HG03159 (cell line): ENCODE results near the gene NFE2L1.
"Not testable (repeated sequence)": the region's sequence is repeated elsewhere in the genome, so short reads cannot be mapped to it uniquely, and the experiment has no call there.

Source experiments
- ATAC-seq: cut with Tn5 transposase; IDR thresholded peaks from one replicate; pipeline ENCODE4 v1.9.1; 2021; ENCODE audit warnings: mild to moderate bottlenecking, moderate library complexity; ENCODE audit not compliant: unreplicated experiment

NFE2L1 gene

DNA sequence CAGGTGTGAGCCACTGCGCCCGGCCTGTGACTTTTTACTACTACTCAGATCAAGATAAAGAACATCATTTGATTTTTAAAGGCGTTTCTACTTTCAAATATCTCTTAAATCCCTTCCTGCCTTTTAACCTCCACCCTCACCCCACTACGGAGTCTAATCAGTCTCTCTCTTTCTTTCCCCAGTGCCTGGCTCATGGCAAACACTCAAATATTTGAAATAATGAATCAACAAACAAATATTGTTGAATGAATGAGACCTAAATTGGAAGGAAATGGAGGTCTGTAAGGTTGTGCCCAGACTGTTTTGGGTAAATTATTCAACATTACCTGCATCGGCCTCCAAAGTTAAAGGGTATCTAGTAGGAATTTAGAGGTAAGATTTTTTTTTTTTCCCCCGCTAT lies 25.3 kb upstream of the NFE2L1 start:
- ATAC-seq: no peak

DNA sequence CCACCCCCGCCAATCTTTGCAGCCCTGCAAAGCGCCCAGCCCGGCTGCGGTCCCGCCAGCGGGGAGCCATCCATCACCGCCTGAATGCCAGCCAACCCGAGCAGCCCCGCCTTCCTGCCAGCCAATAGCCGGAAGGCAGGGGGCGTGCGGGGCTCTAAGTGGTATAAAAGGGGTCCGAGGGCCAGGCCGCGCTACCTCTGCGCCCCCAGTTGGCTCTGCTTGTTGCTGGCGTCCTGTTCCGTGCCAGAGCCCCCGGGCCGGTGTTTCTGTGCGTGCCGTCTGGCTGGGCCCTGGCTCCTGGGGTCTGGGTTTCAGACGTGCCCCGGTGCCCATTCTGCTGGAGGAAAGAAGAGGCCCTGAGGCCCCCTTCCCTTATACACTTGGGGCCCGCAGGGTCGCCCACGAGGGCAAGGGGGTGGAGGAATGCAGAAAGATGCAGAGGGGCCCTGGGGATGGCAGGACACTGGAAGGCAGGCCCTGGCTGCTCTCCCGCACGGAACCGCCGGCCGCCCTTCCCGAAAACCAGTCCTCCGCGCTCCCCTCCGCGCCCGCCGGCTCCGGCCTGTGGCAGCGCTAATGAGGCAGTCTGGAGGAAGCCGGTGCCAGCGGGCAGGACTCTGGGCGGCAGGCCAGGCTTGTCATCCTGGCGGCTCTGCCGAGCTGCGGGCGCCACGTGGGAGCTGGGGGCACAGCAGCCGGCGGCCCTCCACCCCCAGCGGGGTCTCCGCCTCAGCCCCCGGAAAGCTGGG lies 24.6 kb upstream of the NFE2L1 start:
- no peak for ATAC-seq

DNA sequence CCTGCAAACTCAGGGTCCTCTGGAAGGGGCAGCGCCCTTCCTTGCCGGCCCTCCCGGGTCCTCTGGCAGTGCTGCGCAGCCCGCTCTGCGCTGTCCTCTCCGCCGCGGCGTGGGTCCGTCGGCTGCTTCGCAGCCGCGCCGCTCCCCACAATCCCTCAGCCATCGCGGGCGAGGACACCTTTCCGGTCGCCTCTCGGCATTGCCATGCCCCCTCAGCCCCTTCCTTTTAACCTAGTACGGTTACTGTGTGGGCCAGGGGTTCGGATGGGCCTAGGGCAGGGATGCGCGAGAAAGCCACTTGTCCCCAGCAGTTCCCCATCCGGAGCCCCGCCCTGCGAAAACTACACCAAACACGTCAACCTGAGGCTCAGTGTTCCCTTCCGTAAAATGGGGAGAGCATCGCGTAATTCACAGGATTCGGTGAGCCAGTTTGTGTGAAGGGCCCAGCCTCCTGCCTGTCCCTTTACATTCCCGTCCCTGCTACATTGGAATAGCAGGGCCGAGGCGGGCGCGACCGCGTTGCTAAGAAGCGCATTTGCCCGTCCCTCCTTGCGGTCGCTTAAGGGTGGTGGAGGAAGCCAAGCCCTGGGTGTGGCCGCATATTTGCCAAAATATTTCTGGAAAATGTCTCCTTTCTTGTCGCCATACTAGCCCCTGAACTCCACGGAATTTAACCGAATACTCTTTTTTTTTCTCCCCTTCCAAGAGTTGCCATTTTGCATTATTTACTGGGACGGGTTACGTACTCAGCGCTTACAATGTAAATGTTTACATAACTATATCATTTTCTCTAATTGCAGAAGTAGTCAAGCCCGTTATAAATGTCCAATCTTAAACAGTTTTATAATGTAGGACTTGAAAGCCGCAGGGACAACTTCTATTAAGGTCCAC lies 23.8 kb upstream of the NFE2L1 start:
- no peak for ATAC-seq

DNA sequence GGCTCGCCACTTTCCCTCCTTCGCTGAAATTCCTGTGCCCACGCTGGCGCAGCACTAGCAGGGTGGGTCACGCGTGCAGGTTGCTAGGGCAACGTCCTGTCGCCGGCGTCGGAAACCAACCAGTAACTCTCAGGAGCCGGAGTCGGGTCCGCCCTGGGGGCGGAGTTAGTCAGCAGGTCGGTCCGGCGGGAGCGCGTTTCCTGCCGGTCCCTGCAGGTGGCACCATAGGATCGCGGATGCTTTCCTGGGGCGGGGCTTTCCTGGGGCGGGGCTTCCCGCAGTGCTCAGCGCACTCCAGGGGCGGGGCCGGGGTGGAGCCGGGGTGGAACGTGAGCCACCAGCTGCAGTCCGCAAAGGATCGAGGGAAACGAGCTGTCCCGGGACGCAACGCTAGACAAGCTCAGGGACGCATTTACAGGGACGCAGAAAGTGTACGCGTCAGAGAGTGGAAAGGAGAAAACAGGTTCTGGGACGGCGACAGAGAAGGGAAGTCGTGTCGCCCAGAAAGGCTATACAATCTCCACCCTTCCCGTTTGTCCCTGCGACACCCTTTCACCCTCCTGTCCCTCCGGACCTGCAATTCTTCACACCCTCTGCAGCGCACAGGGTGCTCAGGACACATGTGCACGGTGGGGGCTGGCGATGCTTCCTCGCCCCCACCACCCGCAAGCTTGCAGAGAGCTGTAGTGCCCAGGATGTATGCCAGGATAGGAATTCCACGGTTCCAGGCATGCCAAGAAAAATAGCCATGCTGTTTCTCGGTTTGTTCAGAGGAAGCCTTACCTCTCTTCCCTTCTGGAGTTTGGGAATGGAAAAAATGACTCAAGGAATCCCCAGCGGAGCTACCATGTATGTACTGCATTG lies 22.9 kb upstream of the NFE2L1 start:
- peak; percentile 81 for ATAC-seq

DNA sequence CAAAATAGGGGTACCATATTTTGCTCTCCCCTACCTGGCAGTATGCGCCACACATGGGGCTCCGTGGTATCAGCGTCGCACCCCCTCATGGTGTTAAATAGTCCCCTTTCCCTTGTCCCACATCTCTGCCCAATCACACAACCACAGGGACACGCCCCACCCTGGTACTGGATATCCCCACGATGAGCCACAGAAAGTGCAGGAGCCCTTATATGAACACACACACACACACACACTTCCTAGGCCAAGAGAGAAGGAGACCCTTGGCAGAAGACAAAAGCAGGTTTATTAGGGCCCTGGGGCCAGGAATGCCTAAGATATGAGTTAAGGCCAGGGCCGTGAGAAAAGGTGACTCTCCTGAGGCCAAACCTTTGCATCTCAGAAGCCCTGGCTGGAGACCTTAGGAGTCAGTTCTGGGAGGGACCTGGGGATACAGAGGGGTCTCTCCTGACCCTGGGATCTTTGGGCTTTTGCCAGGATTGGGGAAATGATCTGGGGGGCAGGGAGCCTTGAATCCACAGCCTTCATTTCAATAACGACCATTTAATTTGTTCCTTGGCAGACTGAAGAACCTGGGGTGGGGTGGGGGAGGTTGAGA lies 22.2 kb upstream of the NFE2L1 start:
- no peak for ATAC-seq

DNA sequence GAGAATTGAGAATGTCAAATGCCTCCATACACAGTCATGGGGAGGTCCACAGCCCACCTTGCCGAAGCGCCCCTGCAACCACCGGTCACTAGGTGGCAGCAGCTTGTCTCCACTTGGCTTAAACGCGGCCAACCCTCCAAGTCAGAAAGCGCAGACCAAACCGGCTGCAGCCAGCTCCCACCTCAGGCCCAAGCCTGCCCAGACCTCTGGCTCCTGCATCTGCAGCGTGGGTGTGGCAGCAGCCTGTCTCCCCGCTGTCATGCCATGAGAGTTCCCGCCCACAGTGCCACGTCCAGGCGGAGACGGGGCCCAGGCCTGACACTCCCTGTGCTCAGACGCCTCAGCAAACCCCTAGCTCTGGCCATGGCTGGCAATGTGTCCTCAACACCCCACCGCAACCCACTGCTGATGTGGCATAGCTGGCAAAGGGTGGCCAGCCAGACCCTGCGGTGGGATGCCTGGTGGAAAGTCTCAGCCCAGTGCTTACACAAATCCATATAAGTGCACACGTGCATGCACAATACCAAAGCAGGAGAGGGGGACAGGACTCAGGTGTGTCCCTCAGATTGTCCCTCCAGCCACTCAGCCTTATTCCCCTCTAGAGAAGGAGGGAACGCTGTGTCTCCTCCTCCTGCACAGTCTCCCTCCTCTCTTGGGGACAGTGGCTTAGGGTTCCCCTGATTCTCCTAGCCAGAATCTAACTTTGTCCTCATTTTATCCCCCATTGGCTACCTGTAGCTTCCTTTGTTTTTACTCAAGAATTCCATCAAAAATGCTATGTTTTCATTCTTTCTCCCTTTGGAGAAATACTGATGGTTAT lies 21.4 kb upstream of the NFE2L1 start:
- ATAC-seq: no peak

DNA sequence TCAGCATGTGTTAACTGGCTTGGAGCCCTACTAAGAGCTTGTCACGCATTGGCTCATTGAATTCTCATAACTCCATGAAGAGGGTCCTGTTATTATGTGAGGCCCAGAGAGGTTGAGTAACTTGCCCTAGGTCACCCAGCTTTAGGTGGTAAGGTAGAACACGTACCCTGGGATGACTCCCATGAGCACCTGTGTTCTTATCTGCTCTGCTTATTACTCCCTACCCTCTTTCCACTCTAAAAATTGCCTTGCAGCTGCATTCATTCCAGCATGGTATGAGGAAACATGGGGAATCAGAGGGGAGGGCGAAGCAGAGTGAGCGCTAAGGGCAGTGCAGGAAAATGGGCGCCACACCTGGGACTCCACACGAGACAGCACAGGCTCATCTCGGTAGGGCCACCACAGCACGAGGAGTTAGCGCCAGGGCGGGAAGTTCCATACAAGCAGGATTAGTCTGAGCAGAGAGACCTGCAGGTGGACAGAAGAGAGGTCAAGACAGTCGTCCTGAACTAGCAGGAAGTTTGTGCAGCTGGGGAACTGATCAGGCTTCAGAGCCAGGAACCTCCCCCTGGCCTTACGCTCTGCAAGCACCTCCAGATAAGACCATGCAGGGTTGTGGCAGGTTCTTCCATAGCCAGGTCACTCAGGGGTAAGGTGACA lies 20.7 kb upstream of the NFE2L1 start:
- ATAC-seq: no peak

DNA sequence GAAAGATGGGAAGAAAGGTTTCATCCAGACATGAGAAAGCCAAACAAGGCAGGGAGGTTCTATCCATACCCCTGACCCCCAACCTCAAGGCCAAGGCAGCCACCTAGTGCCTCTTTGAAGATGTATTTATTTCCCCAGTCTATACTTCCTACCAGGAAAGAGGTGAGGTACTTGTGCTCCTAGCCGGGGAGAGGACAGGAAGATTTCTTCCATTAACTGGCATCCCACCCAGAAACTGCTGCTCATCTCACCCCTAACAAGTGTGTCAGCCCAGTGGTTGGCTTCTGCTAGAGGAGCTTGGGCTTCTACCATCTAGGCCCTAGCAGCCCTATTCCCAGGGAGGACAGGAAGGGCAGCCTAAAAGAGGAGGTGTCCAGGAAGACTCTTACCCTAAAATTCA lies 19.4 kb upstream of the NFE2L1 start:
- no peak for ATAC-seq

DNA sequence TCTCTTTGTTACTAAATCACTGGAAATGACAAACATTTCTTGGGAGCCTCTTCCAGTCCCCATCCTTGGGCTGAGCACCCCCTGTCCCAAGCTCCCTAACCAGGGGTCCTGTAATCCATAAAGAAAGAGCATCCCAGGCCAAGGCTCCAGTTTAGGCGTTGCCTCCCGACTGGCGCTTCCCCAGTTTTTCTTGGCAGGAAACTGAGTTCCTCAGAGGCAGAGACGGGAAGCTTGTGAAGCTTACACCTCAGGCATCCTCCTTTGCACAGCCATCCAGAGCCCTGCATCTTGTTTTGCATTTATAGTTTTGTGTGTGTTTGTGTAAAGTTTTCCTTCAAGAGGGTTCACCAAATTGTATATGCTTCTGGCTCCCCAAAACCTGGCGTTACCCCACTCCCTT lies 17.6 kb upstream of the NFE2L1 start:
- no peak for ATAC-seq

DNA sequence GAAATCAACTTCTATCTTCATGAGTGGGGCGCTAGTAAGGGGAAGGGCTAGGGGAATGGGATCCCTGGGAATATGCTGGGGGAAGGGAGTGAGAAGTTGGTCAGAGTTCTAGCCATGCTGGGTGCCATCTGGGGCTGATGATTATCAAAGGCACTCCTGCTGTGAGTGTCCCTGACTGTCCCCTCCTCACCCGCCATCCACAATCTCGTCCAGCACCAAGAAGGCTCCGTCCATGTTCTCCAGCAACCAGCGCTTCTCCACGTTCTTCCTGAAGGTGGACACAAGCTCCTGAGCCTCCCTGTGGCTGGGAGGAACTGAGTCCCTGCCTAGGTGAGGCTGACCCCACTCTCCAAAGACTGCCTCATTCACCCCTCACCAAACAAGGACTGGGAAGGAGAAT lies 16.2 kb upstream of the NFE2L1 start:
- ATAC-seq: no peak

DNA sequence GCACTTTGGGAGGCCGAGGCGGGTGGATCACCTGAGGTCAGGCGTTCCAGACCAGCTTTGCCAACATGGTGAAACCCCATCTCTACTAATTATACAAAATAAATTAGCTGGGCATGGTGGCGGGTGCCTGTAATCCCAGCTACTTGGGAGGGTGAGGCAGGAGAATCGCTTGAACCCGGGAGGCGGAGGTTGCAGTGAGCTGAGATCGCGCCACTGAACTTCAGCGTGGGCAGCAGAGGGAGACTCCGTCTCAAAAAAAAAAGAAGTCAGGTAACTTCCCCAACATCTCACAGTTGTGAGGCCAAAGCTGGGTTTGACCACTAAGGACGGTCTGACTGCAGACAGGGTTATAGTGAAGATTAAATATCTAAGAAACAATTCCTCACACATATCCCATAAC lies 13.4 kb upstream of the NFE2L1 start:
- ATAC-seq: not testable (repeated sequence)

DNA sequence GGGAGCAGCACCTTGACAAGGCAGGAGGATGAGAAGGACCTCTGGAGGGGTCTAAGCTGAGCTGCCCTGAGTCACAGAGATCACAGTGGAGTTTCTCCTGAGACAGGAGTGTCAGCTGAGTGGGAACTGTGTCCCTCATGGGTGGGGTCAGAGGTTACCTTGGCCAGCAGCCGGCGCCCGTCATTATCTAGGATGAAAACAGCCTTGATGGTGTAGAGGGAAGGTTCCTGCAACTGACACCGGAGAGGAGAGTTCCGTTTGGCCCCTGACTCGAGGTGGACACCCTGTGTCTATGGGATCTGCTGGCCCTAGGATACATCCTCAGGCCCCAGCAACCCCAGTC lies 11.5 kb upstream of the NFE2L1 start:
- ATAC-seq: no peak

DNA sequence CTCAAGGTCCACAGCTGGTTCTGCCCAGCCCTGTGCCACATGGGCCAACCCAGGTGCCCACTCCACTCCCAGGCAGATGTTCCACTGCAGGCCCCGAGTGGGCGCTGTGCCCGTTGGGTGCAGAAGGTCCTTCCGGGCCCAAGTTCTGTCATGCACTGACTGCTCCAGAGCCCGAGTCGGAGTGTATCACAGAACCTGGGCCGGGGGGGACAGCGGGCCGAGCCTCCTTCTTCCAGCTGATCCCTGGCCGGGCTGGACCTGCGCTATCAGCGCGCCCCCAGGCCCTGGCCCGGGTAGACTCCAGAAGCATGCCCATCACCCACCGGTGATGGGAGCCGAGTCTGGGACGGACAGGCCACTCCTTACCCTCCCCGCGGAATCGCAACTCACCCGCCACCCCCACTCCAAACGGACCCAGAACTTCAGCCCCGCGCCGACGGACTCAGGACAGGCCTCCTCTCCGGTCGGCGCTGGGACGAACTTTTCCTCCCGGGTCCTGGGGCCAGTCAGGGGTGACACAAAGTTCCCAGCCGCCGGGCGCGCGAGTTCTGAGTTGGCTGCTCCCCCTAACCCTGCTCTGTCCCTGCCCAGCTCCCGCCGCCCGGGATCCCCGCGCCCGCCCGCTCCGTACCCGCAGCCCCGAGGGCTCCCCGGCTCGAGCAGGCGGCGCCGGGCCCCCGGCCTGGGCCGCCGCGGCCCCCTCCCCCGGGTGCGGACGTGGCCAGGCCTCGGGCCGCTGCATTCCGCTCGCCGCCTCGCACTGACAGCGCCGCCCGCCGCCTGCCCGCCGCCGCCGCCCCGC lies 10.9 kb upstream of the NFE2L1 start, which contains the start of gene COPZ2:
Gene COPZ2, minus strand, starts transcription at position 762 of the 802 bp plus-strand sequence. Its CDS starts 20 bp downstream, at position 742.
- ATAC-seq: no peak

DNA sequence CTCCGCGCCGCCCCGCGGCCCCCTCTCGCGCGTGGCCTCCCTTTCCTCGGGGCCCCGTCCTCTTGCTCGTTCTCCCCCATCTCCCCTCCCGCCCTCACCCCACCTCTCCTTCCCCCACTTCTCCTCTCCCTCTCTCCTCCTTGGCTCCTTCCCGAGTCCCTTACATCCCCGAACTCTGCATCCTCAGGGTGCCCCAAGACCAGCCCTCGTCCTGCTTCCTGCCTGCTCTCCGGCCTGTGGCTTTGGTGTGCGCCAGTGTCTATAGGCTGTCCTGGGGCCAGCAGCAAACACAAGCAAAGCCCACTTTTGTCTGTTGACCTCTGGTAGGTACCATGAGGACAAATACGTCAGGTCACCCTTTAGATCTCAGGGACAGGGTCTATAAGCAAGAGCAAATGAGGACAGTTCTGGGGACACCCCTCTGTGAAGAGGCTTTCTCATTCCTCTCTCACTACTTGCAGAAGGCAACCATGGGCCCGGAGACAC lies 10.3 kb upstream of the NFE2L1 start:
- no peak for ATAC-seq

DNA sequence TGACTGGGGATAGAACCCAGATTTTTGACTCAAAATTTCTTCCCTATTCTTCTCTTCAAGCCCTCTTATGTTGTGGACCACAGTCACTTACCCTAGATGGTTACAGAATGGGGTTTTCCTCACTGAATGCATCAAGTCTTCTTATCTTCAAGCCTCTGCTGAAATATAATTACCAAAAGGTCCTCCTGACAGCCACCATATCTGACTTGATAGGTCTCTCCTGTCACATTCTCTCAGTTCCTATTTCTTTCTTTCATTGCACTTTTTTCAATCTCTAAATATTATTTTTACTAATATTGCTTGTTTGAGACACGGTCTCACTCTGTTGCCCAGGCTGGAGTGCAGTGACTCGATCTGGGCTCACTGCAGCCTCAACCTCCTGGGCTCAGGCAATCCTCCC lies 9.5 kb upstream of the NFE2L1 start:
- ATAC-seq: no peak

DNA sequence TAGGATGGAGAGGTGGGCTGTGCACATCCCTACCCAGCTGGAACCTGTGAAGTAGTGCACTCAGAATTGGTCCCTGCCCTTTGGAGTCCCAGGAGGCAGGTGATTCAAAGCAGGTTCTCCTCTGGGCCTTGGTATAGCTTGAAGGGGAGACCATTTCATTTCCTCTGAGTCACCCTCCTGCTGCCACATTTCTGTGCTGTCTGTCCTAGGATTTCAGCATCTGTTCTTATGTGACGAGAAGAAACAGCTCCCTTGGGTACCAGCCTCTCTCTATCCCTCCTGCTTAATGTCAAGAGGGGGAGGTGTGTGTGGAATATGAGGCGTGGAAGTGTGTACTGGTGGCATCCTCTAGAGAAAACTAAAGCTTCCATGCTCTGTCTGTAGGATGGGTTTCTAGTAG lies 5.0 kb upstream of the NFE2L1 start:
- no peak for ATAC-seq

DNA sequence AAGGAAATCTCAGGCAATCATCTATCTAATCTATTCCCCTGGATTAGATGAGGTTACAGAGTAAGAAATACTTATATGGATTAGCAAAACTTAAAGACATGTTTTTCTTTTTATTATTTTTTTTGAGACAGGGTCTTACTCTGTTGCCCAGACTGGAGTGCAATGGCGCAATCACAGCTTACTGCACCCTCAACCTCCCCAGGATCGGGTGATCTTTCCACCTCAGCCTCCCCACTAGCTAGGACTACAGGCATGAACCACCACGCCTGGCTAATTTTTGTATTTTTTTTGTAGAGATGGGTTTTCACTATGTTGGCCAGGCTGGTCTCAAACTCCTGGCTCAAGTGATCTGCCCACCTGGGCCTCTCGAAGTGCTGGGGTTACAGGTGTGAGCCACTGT lies 3.3 kb upstream of the NFE2L1 start:
- no peak for ATAC-seq

DNA sequence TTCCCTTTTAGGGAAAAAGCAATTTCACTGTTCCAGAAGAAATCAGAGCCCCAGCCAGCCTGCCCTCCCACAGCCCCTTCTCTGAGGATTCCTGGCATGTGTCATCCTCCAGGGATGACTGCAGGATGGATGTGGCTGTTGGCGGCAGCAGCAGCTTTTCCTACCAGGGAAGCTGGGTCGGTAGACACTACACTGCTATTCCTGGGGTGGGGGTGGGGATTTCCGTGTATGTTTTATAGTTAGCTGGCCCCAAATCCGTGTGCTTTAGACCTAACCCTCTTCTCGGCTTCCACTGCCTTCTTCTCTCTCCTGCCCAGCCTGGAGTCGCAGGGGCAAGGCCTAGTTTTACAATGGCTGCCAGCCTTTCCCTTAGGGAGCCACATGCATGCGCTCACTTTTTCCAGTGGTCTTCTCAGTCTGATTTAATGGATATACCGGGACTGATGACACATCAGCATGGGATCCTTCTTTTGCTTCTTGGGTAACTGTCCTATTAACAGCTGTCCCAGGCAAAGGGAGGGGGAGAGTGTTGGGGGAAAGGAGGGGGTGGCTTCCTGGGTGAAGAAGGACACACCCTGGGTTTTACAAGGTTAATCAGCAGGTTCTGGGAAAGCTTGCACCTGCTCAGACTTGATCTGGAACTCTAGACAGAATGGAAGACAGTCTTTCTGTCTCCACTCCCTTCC lies 2.7 kb upstream of the NFE2L1 start:
- ATAC-seq: no peak
